SH-SY5Y (cell line): ENCODE data around the gene ZNF366.

Experiments used
- GATA2 ChIP-seq: IDR thresholded peaks from 2 replicates; pipeline ENCODE4 v1.6.1; 2011; ENCODE audit warnings: mild to moderate bottlenecking, low read depth, low read length
- GATA3 ChIP-seq: IDR thresholded peaks from 2 replicates; pipeline ENCODE4 v1.6.1; 2011; ENCODE audit warnings: low read depth, mild to moderate bottlenecking, low read length, moderate library complexity

DNA sequence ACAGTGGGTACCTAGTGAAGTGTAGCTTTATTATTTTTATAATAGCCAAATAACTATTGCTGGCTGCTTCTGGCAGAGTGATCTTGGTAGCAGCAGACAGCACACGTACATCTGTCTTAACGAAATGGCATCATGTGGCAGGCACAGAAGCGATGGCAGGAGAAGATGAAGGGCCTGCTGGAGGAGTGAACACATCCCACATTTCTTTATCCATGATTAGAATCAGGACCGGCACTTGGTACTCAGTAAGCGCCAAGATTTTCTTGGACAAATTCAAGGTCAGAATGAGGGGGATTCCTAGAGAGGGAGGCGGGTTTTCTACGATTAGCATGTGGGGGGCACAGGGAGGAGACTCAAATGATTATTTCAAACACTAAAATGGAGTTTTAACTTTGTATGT is 23.0 kb upstream of the ZNF366 start:
- TF ChIP-seq GATA2 (no peak), GATA3 (no peak)
